Keratinocyte (primary cell): ENCODE data around the gene GALNT2.

Source experiments
- CTCF ChIP-seq, 3 experiments: IDR thresholded peaks in 1 of 3; conservative IDR thresholded peaks in 1 of 3; optimal IDR thresholded peaks in 1 of 3; 2 replicates in 2 of 3; 3 replicates in 1 of 3; pipeline versions ENCODE3 to v1.5.1; 2011; ENCODE audit warnings: low read length in 3 of 3, mild to moderate bottlenecking in 3 of 3, moderate library complexity in 2 of 3, control low read depth in 1 of 3, inconsistent platforms in 1 of 3; ENCODE audit not compliant: insufficient read depth in 2 of 3; ENCODE audit errors: extremely low read depth in 1 of 3
- EZH2 ChIP-seq: IDR thresholded peaks from one replicate; pipeline ENCODE4 v1.6.1; 2012; ENCODE audit warnings: inconsistent platforms, mild to moderate bottlenecking, low read length, moderate library complexity

GRCh38 chr1:230120289-230120920 is 53.4 kb downstream of the GALNT2 start:
- TF ChIP-seq CTCF (optimal IDR thresholded peaks at IDR 0.05 in 1 of 3, IDR thresholded peaks at IDR 0.05 in 1 of 3, conservative IDR thresholded peaks at IDR 0.05 in 1 of 3; ENCODE audit: extremely low read depth in 1 of 3, insufficient read depth in 2 of 3, low read length in 3 of 3) (no peak), EZH2 (no peak)
